ENCODE measurements around the gene SIGLEC15. TPM values are rescaled to one million over a fixed set of nuclear protein-coding genes. Genes with fewer than 3 reads are reported as not detected.

SIGLEC15 gene, protein sequence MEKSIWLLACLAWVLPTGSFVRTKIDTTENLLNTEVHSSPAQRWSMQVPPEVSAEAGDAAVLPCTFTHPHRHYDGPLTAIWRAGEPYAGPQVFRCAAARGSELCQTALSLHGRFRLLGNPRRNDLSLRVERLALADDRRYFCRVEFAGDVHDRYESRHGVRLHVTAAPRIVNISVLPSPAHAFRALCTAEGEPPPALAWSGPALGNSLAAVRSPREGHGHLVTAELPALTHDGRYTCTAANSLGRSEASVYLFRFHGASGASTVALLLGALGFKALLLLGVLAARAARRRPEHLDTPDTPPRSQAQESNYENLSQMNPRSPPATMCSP
- polyA plus RNA-seq (2013, experiment 1 of 4) = not detected
- polyA plus RNA-seq (2013, experiment 2 of 4) = not detected
- not detected for polyA plus RNA-seq (2013, experiment 3 of 4)
- polyA plus RNA-seq (2013, experiment 4 of 4) = not detected

DNA sequence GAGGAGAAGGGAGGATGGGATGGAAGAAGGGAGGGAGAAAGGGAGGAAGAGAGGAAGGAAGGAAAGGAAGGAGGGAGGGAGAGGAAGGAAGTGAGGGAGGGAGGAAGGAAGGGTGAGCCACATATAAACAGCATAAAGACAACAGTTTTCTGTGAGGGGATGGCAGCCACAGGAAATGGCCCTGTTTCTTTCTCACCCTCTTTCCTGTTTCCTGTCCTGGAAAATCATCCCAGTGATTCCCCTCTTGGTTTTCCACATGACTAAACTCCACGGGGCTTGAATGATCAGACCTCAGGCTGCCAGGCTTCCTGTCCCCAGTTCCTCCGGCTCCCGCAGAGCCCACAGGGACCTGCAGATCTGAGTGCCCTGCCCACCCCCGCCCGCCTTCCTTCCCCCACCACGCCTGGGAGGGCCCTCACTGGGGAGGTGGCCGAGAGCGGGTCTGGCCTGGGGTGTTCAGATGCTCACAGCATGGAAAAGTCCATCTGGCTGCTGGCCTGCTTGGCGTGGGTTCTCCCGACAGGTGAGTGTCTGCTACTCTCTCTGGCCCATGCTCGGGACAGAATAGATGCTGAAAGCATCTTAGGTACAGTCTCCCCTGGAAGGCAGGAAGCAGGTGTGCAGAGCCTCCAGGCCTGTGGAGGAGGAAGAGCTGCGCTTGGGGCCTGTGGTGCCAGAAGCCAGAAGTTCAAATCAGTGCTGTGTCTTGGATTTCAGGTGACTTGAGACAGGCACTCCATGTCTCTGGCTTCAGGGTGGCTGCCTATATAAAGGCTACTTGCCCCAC lies at the start of gene SIGLEC15:
TSS of gene SIGLEC15 (plus strand) at position 418 of the 787 bp plus-strand sequence. CDS start at position 472, 54 bp downstream.
- Histone ChIP-seq H3K36me3 (ENCODE audit: control insufficient read depth, insufficient read depth, low read length) (no peaks in the 10 kb centered on the region), H3K27ac (ENCODE audit: insufficient read depth, low read depth, low read length, poor library complexity, severe bottlenecking) (no peak within 1 kb of the TSS), H3K4me1 (ENCODE audit: control insufficient read depth, insufficient read depth, low read length) (peaks cover 9% of the 10 kb centered on the region), H3K27me3 (ENCODE audit: control insufficient read depth, insufficient read depth, low read length, poor library complexity, severe bottlenecking) (no peaks in the 10 kb centered on the region), H3K4me3 (ENCODE audit: insufficient read depth, low read depth, low read length) (no peak within 1 kb of the TSS), H3K9me3 (ENCODE audit: control insufficient read depth, low read length) (no peaks in the 10 kb centered on the region)
- WGBS, 2 experiments = 78 to 79% methylated on average over 12 of the region's 12 CpGs

GRCh38 chr18:45775743-45776142 lies 49.7 kb upstream of the SIGLEC15 start:
- Histone ChIP-seq H3K4me3 (ENCODE audit: insufficient read depth, low read depth, low read length) (peak overlapping the region; percentile 51), H3K27ac (ENCODE audit: insufficient read depth, low read depth, low read length, poor library complexity, severe bottlenecking) (no peak overlapping the region), H3K4me1 (ENCODE audit: control insufficient read depth, insufficient read depth, low read length) (no peaks in the 10 kb centered on the region), H3K27me3 (ENCODE audit: control insufficient read depth, insufficient read depth, low read length, poor library complexity, severe bottlenecking) (peaks cover 32% of the 10 kb centered on the region), H3K9me3 (ENCODE audit: control insufficient read depth, low read length) (no peaks in the 10 kb centered on the region), H3K36me3 (ENCODE audit: control insufficient read depth, insufficient read depth, low read length) (no peaks in the 10 kb centered on the region)
- 69 to 73% methylated on average over 8 of the region's 8 CpGs for WGBS, 2 experiments

GRCh38 chr18:45777393-45777792 lies 48.1 kb upstream of the SIGLEC15 start:
- Histone ChIP-seq H3K4me1 (ENCODE audit: control insufficient read depth, insufficient read depth, low read length) (no peaks in the 10 kb centered on the region), H3K4me3 (ENCODE audit: insufficient read depth, low read depth, low read length) (no peak overlapping the region), H3K36me3 (ENCODE audit: control insufficient read depth, insufficient read depth, low read length) (no peaks in the 10 kb centered on the region), H3K9me3 (ENCODE audit: control insufficient read depth, low read length) (no peaks in the 10 kb centered on the region), H3K27ac (ENCODE audit: insufficient read depth, low read depth, low read length, poor library complexity, severe bottlenecking) (no peak overlapping the region), H3K27me3 (ENCODE audit: control insufficient read depth, insufficient read depth, low read length, poor library complexity, severe bottlenecking) (peaks cover 29% of the 10 kb centered on the region)
- 80 to 89% methylated on average over 1 of the region's 1 CpG for WGBS, 2 experiments

GRCh38 chr18:45780568-45780967 lies 44.9 kb upstream of the SIGLEC15 start:
- Histone ChIP-seq H3K4me3 (ENCODE audit: insufficient read depth, low read depth, low read length) (no peak overlapping the region), H3K4me1 (ENCODE audit: control insufficient read depth, insufficient read depth, low read length) (peaks cover 6% of the 10 kb centered on the region), H3K27me3 (ENCODE audit: control insufficient read depth, insufficient read depth, low read length, poor library complexity, severe bottlenecking) (peaks cover 9% of the 10 kb centered on the region), H3K9me3 (ENCODE audit: control insufficient read depth, low read length) (no peaks in the 10 kb centered on the region), H3K27ac (ENCODE audit: insufficient read depth, low read depth, low read length, poor library complexity, severe bottlenecking) (no peak overlapping the region), H3K36me3 (ENCODE audit: control insufficient read depth, insufficient read depth, low read length) (no peaks in the 10 kb centered on the region)
- 55 to 73% methylated on average over 2 of the region's 2 CpGs for WGBS, 2 experiments

GRCh38 chr18:45782662-45783061 lies 42.8 kb upstream of the SIGLEC15 start:
- Histone ChIP-seq H3K27ac (ENCODE audit: insufficient read depth, low read depth, low read length, poor library complexity, severe bottlenecking) (no peak overlapping the region), H3K9me3 (ENCODE audit: control insufficient read depth, low read length) (no peaks in the 10 kb centered on the region), H3K4me3 (ENCODE audit: insufficient read depth, low read depth, low read length) (no peak overlapping the region), H3K36me3 (ENCODE audit: control insufficient read depth, insufficient read depth, low read length) (no peaks in the 10 kb centered on the region), H3K4me1 (ENCODE audit: control insufficient read depth, insufficient read depth, low read length) (peaks cover 6% of the 10 kb centered on the region), H3K27me3 (ENCODE audit: control insufficient read depth, insufficient read depth, low read length, poor library complexity, severe bottlenecking) (no peaks in the 10 kb centered on the region)
- WGBS, 2 experiments = 45 to 93% methylated on average over 1 of the region's 1 CpG

DNA sequence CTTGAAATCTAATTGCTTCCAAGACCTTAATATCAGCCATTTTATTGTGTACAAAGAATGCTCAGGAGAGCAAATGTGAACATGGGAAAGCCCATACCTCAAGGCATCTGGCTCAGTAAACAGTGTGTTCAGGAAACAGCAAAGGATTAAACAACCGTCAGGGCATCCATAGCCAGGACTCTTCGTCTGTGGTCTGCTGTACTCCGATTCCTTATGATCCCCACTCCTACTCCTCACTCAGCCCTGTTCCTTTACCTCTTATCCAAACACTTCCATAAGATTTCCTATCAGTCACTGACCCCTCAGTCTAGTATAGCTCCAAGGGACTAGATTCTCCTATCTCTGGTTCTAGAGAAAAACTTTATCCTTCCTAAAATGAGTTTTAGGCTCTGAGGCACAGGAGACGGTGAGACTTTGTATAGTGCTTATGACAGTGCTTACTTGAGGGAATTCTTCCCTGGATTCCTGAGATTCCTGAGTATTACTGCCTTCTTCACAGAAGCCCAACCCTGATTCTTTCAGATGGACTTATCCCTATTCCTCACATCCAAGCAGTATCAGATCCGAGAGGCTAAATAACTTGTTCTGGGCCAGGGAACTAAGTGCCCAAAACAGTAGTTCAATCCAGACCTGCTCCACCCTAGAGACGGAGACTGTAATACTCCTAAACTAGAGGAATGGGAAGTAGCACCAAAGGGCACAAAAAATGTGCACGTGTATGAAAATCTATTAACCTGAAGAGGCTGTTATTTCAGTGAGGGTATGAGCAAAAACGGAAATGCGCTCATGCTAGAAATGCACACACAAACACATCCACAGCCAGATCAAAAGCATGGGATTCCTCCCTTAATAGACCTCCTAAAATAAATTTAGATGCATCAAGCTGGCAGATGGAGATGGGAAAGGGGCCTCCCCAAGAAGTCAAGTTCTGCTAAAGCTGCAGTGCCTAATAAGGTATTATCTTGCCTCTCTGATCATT lies 42.1 kb upstream of the SIGLEC15 start:
- no peaks in the 10 kb centered on the region for H3K9me3 ChIP-seq (ENCODE audit: control insufficient read depth, low read length)
- H3K4me3 ChIP-seq (ENCODE audit: insufficient read depth, low read depth, low read length) = no peak overlapping the region
- peaks cover 6% of the 10 kb centered on the region for H3K4me1 ChIP-seq (ENCODE audit: control insufficient read depth, insufficient read depth, low read length)
- H3K27ac ChIP-seq (ENCODE audit: insufficient read depth, low read depth, low read length, poor library complexity, severe bottlenecking) = no peak overlapping the region
- no peaks in the 10 kb centered on the region for H3K27me3 ChIP-seq (ENCODE audit: control insufficient read depth, insufficient read depth, low read length, poor library complexity, severe bottlenecking)
- H3K36me3 ChIP-seq (ENCODE audit: control insufficient read depth, insufficient read depth, low read length) = no peaks in the 10 kb centered on the region
- WGBS, 2 experiments = 82 to 88% methylated on average over 9 of the region's 9 CpGs

DNA sequence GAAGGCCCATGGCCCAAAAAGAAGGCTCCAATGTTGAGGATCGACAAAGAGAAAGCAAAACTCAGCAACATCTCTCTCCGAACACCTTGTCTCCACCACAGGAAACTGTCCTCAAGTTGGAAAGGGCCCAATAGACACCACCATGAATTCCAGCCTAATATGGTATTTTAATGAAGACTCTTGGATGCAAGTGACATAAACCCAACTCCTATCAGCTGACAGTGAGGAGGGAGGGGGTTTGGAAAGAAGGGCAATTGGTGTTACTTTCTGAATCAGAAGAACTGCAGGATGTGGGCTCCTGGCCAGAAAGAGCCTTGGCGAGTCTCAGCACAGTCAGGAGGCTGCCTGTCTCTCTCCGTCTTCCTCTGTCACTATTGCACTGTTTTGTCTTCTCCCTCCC lies 40.3 kb upstream of the SIGLEC15 start:
- Histone ChIP-seq H3K4me1 (ENCODE audit: control insufficient read depth, insufficient read depth, low read length) (peaks cover 6% of the 10 kb centered on the region), H3K36me3 (ENCODE audit: control insufficient read depth, insufficient read depth, low read length) (no peaks in the 10 kb centered on the region), H3K9me3 (ENCODE audit: control insufficient read depth, low read length) (no peaks in the 10 kb centered on the region), H3K27me3 (ENCODE audit: control insufficient read depth, insufficient read depth, low read length, poor library complexity, severe bottlenecking) (no peaks in the 10 kb centered on the region), H3K4me3 (ENCODE audit: insufficient read depth, low read depth, low read length) (no peak overlapping the region), H3K27ac (ENCODE audit: insufficient read depth, low read depth, low read length, poor library complexity, severe bottlenecking) (no peak overlapping the region)
- 89 to 91% methylated on average over 4 of the region's 4 CpGs for WGBS, 2 experiments

GRCh38 chr18:45786941-45787340 lies 38.5 kb upstream of the SIGLEC15 start:
- WGBS, 2 experiments = 89 to 93% methylated on average over 3 of the region's 3 CpGs
- Histone ChIP-seq H3K9me3 (ENCODE audit: control insufficient read depth, low read length) (no peaks in the 10 kb centered on the region), H3K4me3 (ENCODE audit: insufficient read depth, low read depth, low read length) (no peak overlapping the region), H3K27ac (ENCODE audit: insufficient read depth, low read depth, low read length, poor library complexity, severe bottlenecking) (no peak overlapping the region), H3K27me3 (ENCODE audit: control insufficient read depth, insufficient read depth, low read length, poor library complexity, severe bottlenecking) (no peaks in the 10 kb centered on the region), H3K4me1 (ENCODE audit: control insufficient read depth, insufficient read depth, low read length) (peaks cover 6% of the 10 kb centered on the region), H3K36me3 (ENCODE audit: control insufficient read depth, insufficient read depth, low read length) (no peaks in the 10 kb centered on the region)

DNA sequence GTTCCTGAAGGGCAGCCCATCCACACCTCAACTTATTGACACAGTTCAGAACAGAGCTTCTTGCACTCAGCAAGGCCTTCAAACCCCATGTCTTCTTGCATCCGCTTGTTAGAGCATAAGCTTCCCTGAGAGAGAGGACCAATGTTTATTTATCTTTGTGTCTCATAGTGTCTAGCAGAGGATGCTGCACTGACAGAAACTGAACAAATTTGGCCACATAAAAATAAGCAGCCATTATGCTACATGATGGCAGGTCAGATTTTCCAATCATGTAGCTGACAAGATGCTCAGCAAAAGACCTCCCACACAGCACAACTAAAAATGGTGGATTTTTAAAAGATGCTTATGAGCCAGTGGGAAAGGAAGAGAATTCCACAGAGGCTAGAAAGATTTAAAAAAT lies 38.1 kb upstream of the SIGLEC15 start:
- no peaks in the 10 kb centered on the region for H3K27me3 ChIP-seq (ENCODE audit: control insufficient read depth, insufficient read depth, low read length, poor library complexity, severe bottlenecking)
- no peaks in the 10 kb centered on the region for H3K9me3 ChIP-seq (ENCODE audit: control insufficient read depth, low read length)
- WGBS, 2 experiments = 93 to 97% methylated on average over 1 of the region's 1 CpG
- H3K36me3 ChIP-seq (ENCODE audit: control insufficient read depth, insufficient read depth, low read length) = no peaks in the 10 kb centered on the region
- no peak overlapping the region for H3K27ac ChIP-seq (ENCODE audit: insufficient read depth, low read depth, low read length, poor library complexity, severe bottlenecking)
- no peak overlapping the region for H3K4me3 ChIP-seq (ENCODE audit: insufficient read depth, low read depth, low read length)
- peaks cover 6% of the 10 kb centered on the region for H3K4me1 ChIP-seq (ENCODE audit: control insufficient read depth, insufficient read depth, low read length)
